RWPE1 (cell line): ENCODE results near the gene FRS3.

Source experiments
- CTCF ChIA-PET: fragments of 350-600 bp; sonication (Branson Sonifier 250); formaldehyde crosslinking; extraction: SDS; loops from one replicate; lab custom pipeline; 2021; lab: Yijun Ruan, JAX
- POLR2A ChIA-PET: fragments of 400-600 bp; formaldehyde crosslinking; extraction: SDS; loops from one replicate; lab custom pipeline; 2020; ENCODE audit warnings: antibody characterized with exemption; ENCODE audit not compliant: low non-redundant PET; lab: Yijun Ruan, JAX
- DNase-seq: peaks from one replicate; pipeline ENCODE4 v3.0.0; 2012; ENCODE audit warnings: low spot score
- H3K27ac ChIP-seq: fragments of 450-650 bp; 2 replicates; pipeline ENCODE4 v1.5.1; 2017
- TF ChIP-seq, protein P1 (sequence below): fragments of 450-650 bp; conservative IDR thresholded peaks from 2 replicates; pipeline ENCODE4 v1.5.1; 2017; ENCODE audit warnings: low read depth, mild to moderate bottlenecking

FRS3 gene

DNA sequence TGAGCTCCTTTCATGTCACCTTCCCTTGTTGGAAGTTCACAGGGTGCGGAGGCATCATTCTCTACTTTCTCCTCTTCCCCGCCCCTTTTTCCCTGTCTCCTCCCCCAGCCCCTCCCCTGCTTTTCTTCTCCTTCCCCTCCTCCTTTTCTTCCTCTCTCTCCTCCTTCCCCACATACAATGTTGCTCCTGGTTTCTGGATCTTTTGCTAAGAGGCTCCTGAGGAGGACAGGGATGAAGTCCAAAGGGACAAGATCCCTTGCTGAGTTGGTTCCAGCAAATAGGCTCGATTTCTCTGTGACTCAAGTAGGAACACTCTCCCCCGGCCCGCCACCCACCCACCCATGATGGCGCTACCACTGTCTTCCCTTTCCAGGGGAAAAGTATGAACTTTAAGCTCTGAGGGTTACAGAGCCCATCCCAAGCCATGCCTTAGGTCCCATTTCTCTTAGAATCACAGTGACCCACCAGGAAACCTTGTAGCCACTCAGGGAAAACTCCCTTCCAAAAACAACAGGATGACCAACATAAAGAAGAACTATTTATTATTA lies 43.4 kb downstream of the FRS3 start:
- CTCF ChIA-PET, result interaction anchor here (0.6 to 1.1 kb wide), 3 partner anchors 21 to 469 kb away, joined by 3 to 5 read pairs (median 3); no protein-coding TSS in a partner anchor
- POLR2A ChIA-PET, result no interaction called here
- TF ChIP-seq, protein P1, sequence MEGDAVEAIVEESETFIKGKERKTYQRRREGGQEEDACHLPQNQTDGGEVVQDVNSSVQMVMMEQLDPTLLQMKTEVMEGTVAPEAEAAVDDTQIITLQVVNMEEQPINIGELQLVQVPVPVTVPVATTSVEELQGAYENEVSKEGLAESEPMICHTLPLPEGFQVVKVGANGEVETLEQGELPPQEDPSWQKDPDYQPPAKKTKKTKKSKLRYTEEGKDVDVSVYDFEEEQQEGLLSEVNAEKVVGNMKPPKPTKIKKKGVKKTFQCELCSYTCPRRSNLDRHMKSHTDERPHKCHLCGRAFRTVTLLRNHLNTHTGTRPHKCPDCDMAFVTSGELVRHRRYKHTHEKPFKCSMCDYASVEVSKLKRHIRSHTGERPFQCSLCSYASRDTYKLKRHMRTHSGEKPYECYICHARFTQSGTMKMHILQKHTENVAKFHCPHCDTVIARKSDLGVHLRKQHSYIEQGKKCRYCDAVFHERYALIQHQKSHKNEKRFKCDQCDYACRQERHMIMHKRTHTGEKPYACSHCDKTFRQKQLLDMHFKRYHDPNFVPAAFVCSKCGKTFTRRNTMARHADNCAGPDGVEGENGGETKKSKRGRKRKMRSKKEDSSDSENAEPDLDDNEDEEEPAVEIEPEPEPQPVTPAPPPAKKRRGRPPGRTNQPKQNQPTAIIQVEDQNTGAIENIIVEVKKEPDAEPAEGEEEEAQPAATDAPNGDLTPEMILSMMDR, result no peak
- no peak for DNase-seq
- H3K27ac ChIP-seq, result no peak overlapping the region

DNA sequence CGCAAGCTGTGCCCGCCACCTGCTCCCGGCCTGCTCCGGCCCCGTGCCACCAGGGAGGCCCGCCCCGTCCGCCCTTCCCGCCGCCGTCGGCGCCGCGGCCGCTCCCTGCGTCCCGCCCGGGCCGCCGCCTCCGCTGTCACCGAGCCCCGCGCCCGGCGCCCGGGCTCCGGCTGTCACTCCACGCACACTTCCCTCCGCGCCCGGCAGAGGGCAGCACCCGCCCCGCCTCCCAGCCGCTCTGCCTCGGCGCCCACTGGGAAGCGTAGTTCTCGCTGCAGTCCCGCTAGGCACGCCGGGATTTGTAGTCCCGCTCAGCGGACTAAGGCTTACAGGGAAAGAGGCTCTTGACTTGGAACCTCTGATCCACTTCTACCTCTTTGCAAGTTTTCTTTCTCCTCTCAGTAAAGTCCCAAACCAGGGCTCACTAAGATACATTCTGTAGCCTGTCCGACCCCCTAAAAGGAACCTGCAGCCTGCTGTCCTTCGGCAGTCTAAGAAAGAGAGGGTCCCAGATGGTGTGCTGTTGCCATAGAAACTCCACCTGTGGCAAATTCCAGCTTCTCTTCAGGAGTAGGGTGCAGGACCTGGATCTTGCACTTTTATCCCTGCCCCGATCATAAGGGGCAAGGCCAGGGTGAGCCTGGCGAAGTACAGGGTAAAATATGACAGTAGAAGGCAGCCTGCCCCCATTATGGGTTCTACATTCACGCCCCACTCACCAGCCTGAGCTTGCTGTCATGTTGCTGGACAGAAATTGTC lies 44.1 kb downstream of the FRS3 start, which contains the start of gene TFEB:
Gene TFEB, minus strand, starts transcription at position 182 of the 759 bp plus-strand sequence. CDS start 44,395 bp downstream, outside the sequence.
- ChIA-PET CTCF (interaction anchor here (0.6 to 1.9 kb wide), 7 partner anchors 13 to 470 kb away, joined by 3 to 10 read pairs (median 5); no protein-coding TSS in a partner anchor), POLR2A (interaction anchor here (0.6 to 2.1 kb wide), 2 partner anchors 51 to 1008 kb away, joined by 5 to 7 read pairs; partner anchors contain the start of gene TOMM6)
- peak within 1 kb of the TSS; percentile 98 for H3K27ac ChIP-seq
- TF ChIP-seq, protein P1, result peak; percentile 97
- peak; percentile 92 for DNase-seq

DNA sequence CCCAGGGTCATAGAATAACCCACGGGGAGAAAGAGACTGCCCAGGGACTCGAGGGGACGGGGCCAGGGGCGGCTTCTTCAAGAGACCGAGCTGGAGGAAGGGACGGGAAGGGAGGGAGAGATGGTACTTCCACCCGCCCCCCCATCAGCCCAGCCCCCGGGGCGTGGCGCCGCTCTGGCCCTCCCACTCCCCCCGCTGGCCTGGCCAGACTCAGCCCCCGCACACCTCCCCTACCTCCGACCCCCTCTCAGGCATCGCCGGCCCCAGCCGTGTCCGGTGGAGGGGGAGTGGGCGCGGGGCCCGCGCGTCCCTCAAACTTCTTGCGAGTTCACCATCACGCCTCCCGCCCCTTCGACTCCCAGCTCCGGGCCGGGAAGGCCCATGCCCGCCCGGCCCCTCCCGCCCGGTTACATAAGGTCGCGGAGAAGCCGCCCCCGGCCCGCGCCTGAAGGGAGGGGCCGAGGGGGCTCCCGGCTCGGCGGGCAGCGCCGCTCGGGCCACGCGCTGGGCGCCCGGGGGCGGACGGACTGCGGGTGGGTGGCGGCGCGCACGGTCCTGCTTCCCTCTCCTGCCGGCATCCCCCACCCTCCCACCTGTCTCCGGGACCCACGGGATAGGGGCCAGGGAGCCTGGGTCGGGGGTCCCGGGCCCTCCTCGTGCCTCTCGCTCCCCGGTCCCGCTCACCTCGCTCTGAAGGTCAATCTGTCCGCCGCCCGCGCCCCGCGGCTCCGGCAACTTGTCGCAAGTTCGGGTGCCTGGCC lies 44.9 kb downstream of the FRS3 start:
- H3K27ac ChIP-seq, result peak overlapping the region; percentile 98
- TF ChIP-seq, protein P1, result no peak
- POLR2A ChIA-PET, result interaction anchor here (0.6 to 2.1 kb wide), 6 partner anchors 12 to 1008 kb away, joined by 3 to 11 read pairs (median 6); partner anchors contain the start of gene TOMM6
- CTCF ChIA-PET, result interaction anchor here (0.8 to 1.9 kb wide), 10 partner anchors 12 to 309 kb away, joined by 3 to 10 read pairs (median 4); partner anchors contain the start of gene TOMM6
- DNase-seq, result peak; percentile 87

DNA sequence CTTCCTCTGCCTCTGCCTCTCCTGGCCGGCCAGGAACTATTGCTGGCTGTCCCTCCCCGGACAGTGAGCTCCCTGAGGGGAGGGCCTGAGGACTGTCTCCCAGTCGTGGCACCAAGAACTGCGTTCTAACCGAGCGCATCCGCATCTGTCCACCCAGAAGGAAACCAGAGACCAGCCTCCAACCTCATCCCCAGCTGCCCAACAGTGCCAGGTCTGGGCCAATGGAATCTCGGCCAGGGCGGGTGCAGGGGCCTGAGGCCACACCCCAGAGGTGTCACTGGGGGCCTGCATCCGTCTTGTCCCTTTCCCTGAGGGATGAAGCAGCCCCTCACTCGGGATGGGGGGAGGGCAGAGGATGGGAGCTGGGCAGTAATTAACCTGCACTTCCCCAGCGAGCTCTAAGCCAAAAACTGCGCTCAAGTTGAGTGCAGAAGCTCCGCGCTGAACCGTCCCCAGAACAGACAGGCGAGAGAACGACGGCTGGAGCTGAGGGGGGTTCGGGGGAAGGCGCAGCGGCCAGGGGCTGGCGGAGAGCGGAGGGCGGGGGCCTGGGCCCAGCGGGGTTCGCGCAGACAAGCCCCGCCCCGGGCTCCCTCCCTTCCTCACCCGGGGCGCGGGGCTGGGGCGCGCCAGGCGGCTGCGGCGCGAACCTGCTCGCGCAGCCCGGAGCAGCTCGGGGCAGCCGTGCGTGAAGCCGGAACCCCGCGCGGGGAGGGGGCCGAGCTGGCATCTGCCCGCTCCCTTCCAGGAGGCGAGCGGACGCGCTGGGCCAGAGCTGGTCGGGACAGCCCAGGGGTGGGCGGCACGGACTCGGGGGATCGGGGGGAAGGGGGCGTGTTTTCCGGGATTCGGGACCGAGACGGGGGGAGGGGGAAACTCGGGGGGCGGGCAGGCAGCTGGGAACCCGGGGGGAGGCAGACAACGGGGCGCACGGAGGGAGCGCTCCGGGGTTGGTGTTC lies 45.7 kb downstream of the FRS3 start:
- H3K27ac ChIP-seq, result peak overlapping the region; percentile 98
- TF ChIP-seq, protein P1, result no peak
- POLR2A ChIA-PET, result interaction anchor here (1.0 to 2.1 kb wide), 7 partner anchors 11 to 53 kb away, joined by 3 to 11 read pairs (median 5); partner anchors contain the start of gene TOMM6
- CTCF ChIA-PET, result interaction anchor here (0.5 to 1.9 kb wide), 12 partner anchors 11 to 310 kb away, joined by 3 to 11 read pairs (median 4); partner anchors contain the start of genes PRICKLE4 and TOMM6
- DNase-seq, result peak; percentile 88

DNA sequence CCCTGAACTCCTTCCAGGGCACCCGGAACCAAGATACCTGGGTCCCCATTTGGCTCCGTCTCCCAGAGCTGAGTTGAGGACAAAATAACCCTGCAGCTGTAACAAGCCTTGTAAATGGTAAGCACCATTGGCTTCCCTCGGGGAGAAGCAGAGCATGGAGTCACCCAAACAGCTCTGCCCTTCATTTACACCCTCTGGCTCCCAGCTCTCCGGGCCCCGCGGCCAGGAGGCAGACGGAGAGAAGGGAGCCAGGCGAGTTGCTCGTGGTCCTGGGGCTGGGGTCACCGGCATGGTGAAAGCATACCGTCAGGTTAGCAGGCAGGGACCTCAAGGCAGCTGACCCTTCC lies 46.4 kb downstream of the FRS3 start:
- peak overlapping the region; percentile 98 for H3K27ac ChIP-seq

More for the DNA sequence above, 46.4 kb downstream of the FRS3 start:
- TF ChIP-seq, protein P1, result no peak
- POLR2A ChIA-PET, result interaction anchor here (0.6 to 2.1 kb wide), 6 partner anchors 10 to 54 kb away, joined by 3 to 11 read pairs (median 6); partner anchors contain the start of gene TOMM6
- no peak for DNase-seq
- CTCF ChIA-PET, result interaction anchor here (0.5 to 1.9 kb wide), 7 partner anchors 11 to 54 kb away, joined by 3 to 11 read pairs (median 4); partner anchors contain the start of genes PRICKLE4 and TOMM6
